Coronary artery (tissue), 2 donors: ENCODE data around the gene KDM5B.

Experiments
- DNase-seq: peaks from one replicate; pipeline ENCODE4 v3.0.0-alpha.2; 2017; ENCODE audit warnings: low spot score
- H3K27ac ChIP-seq, 2 donors: fragments of 200-600 bp; sonication (generic); one replicate each; pipeline ENCODE4 v1.5.1; 2016 to 2019
- H3K4me3 ChIP-seq: fragments of 200-600 bp; sonication (generic); 2 replicates; pipeline ENCODE4 v1.5.1; 2016; ENCODE audit warnings: mild to moderate bottlenecking, moderate library complexity
- CTCF ChIP-seq: fragments of 200-600 bp; sonication (generic); IDR thresholded peaks from one replicate; pipeline ENCODE4 v1.5.1; 2019; ENCODE audit warnings: antibody characterized with exemption

The KDM5B gene

GRCh38 chr1:202704601-202705000 lies 103.6 kb downstream of the KDM5B start:
- TF ChIP-seq CTCF = no peak
- DNase-seq = no peak
- H3K27ac ChIP-seq = no peak overlapping the region
- no peak overlapping the region for H3K4me3 ChIP-seq

DNA sequence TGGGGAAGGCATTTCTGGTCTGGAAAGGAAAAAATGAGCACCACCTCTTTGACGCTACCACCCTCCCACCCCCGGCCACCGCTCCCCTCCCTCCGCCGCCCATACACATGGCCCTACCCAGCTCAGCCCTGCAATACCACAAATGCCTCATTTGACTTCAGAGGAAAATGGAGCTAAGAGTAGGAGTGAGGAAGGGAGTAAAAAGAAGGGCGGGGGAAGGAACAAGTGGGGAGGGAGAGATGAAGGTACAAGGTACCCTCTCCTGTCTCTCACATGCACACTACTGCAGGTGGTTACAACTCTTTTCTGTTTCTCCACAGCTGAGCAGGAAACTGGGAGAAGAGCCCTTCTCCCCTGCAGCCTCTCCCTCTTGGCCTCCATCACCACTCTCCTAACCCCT lies 105.0 kb downstream of the KDM5B start:
- H3K27ac ChIP-seq = no peak overlapping the region
- no peak overlapping the region for H3K4me3 ChIP-seq
- TF ChIP-seq CTCF = no peak
- DNase-seq = no peak

DNA sequence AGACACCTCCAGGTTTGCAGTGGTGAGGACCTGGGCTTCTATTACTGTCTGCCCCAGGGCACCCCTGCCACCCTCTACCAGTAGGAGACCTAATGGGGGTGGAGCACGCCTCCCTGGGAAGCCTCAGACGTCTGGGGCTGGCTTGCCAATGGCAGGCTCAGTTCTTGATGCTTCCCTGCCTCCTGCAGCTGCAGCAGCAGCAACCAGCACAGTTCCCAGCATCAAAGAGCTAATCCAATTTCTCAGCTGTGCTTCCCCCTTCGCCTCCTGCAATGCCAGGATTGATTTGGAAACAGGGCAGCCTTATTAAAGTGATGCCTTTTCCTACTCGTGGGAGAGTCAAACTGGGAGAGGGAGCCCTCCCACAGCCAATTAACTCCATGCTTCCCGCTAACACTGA lies 106.1 kb downstream of the KDM5B start:
- H3K4me3 ChIP-seq = no peak overlapping the region
- no peak for DNase-seq
- no peak overlapping the region for H3K27ac ChIP-seq
- no peak for TF ChIP-seq CTCF

DNA sequence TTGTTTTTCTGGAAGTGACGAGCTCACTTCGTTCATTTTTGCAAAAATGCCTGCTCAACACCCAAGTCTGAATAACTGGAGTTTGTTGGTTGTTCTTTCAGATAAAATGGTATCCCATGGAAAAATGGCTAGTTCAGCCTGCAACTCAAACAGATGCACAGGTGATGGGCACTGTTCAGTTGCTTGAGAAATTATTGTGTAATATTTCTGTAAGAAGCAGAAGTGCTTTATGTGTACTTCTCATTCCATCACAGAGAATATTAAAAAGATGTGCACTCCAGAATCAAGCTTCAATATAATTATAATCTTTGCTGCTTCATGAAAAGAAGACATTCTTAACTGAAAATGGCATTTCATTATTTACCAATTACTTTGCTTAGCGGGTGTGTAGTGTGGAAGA lies 107.0 kb downstream of the KDM5B start:
- no peak for TF ChIP-seq CTCF
- Histone ChIP-seq H3K27ac (no peak overlapping the region), H3K4me3 (no peak overlapping the region)
- DNase-seq = no peak

GRCh38 chr1:202700061-202700460 lies 108.2 kb downstream of the KDM5B start:
- H3K27ac ChIP-seq = no peak overlapping the region
- TF ChIP-seq CTCF = no peak
- no peak overlapping the region for H3K4me3 ChIP-seq
- no peak for DNase-seq

GRCh38 chr1:202698276-202698675 lies 109.9 kb downstream of the KDM5B start:
- DNase-seq = no peak
- TF ChIP-seq CTCF = no peak
- H3K27ac ChIP-seq = no peak overlapping the region
- H3K4me3 ChIP-seq = no peak overlapping the region

DNA sequence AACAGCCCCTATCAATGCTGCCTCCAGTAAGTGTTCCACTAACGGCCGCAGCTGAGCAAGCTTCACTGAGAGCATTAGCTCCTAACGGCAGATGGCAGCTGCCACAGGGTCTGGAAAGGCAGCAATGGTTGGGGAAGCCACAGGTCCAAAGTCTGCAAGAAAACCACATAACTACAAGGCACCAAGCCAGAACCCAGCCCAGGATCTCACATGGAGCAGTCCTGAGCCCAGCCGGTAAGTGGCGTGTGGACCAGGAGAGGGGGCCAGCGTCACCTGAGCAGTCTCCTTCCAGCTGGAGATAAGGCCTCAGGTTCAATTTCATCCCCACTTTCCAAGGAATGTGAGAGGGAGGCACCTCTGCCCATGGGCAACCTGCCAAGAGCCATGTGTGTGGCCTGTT lies 111.2 kb downstream of the KDM5B start:
- DNase-seq = no peak
- Histone ChIP-seq H3K27ac (no peak overlapping the region), H3K4me3 (no peak overlapping the region)
- no peak for TF ChIP-seq CTCF
